Lower leg skin (tissue), 3 donors: Measurements from ENCODE around the gene NCEH1.

ENCODE experiments used
- POLR2A ChIP-seq, 2 donors: fragments of 450-650 bp; IDR thresholded peaks; one replicate each; pipeline ENCODE4 v1.6.1; 2016 to 2017; ENCODE audit warnings: antibody characterized with exemption in 2 of 2, mild to moderate bottlenecking in 1 of 2, moderate library complexity in 1 of 2
- TF ChIP-seq, protein P1 (sequence below), 3 donors: fragments of 450-650 bp; IDR thresholded peaks; one replicate each; pipeline ENCODE4 v1.5.1; 2016; ENCODE audit warnings: antibody characterized with exemption in 3 of 3, mild to moderate bottlenecking in 3 of 3, moderate library complexity in 2 of 3

DNA sequence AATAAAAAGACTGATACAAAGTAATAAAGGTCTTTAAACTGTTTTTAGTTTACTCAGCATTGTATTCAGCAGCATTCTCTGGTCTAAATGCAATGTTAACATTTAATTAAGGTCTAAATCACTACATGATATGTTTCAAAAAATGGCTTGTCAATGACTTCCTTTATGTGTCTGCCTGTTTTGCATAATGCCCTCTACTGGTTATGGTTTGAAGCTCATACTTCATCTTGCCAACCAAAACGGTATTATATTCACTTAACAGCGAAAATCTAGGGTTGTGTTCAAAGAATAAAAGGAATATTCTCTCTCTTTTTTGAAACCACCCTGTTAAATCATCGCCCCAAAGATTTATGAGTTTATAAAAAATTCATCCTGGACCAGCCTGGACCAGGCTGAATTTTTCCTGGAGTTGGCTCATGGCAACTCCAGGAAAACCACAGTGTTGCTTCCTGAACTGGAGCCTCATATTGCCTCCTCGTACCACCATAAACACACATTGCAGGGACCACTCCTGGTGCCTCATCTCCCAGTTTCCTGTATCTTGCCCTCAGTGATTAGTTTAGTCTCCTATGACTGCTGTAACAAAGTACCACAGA, 6.7 kb upstream of the NCEH1 start:
- TF ChIP-seq, protein P1, sequence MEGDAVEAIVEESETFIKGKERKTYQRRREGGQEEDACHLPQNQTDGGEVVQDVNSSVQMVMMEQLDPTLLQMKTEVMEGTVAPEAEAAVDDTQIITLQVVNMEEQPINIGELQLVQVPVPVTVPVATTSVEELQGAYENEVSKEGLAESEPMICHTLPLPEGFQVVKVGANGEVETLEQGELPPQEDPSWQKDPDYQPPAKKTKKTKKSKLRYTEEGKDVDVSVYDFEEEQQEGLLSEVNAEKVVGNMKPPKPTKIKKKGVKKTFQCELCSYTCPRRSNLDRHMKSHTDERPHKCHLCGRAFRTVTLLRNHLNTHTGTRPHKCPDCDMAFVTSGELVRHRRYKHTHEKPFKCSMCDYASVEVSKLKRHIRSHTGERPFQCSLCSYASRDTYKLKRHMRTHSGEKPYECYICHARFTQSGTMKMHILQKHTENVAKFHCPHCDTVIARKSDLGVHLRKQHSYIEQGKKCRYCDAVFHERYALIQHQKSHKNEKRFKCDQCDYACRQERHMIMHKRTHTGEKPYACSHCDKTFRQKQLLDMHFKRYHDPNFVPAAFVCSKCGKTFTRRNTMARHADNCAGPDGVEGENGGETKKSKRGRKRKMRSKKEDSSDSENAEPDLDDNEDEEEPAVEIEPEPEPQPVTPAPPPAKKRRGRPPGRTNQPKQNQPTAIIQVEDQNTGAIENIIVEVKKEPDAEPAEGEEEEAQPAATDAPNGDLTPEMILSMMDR (IDR thresholded peaks at IDR 0.05) = no peak
- TF ChIP-seq POLR2A (IDR thresholded peaks at IDR 0.05) = no peak
